Measurements from ENCODE around the gene EXOSC9.

The EXOSC9 gene

GRCh38 chr4:121819216-121819965, 18.3 kb downstream of the EXOSC9 start:
- in situ Hi-C loops (cut with MboI; ENCODE audit: low pct_unique_long_range_greater_than_20kb, low sequenced_read_pairs) = no loop called here
- DNase-seq = no peak

GRCh38 chr4:121822047-121822446, 20.9 kb downstream of the EXOSC9 start:
- DNase-seq = no peak
- in situ Hi-C loops (cut with MboI; ENCODE audit: low pct_unique_long_range_greater_than_20kb, low sequenced_read_pairs) = no loop called here

- peak; percentile 67 for DNase-seq
- in situ Hi-C loops (cut with MboI; ENCODE audit: low pct_unique_long_range_greater_than_20kb, low sequenced_read_pairs) = no loop called here
Observed at GRCh38 chr4:121822796-121823504, 21.8 kb downstream of the EXOSC9 start.

- in situ Hi-C loops (cut with MboI; ENCODE audit: low pct_unique_long_range_greater_than_20kb, low sequenced_read_pairs) = no loop called here
- DNase-seq = peak; percentile 97
Observed at GRCh38 chr4:121823505-121824170, 22.5 kb downstream of the EXOSC9 start, which contains the start of gene CCNA2. Gene CCNA2 (minus strand): TSS chr4:121823883. CDS start chr4:121823628, 255 bp downstream.

GRCh38 chr4:121824171-121824527, 23.0 kb downstream of the EXOSC9 start:
- DNase-seq = no peak
- in situ Hi-C loops (cut with MboI; ENCODE audit: low pct_unique_long_range_greater_than_20kb, low sequenced_read_pairs) = no loop called here

- in situ Hi-C loops (cut with MboI; ENCODE audit: low pct_unique_long_range_greater_than_20kb, low sequenced_read_pairs) = no loop called here
- DNase-seq = no peak
Observed at GRCh38 chr4:121824950-121825349, 23.8 kb downstream of the EXOSC9 start.

- no peak for DNase-seq
- in situ Hi-C loops (cut with MboI; ENCODE audit: low pct_unique_long_range_greater_than_20kb, low sequenced_read_pairs) = no loop called here
Observed at GRCh38 chr4:121827853-121828252, 26.7 kb downstream of the EXOSC9 start.

- DNase-seq = no peak
- in situ Hi-C loops (cut with MboI; ENCODE audit: low pct_unique_long_range_greater_than_20kb, low sequenced_read_pairs) = no loop called here
Observed at GRCh38 chr4:121829511-121829910, 28.4 kb downstream of the EXOSC9 start.

GRCh38 chr4:121838136-121838535, 37.0 kb downstream of the EXOSC9 start:
- in situ Hi-C loops (cut with MboI; ENCODE audit: low pct_unique_long_range_greater_than_20kb, low sequenced_read_pairs) = no loop called here
- DNase-seq = no peak

- in situ Hi-C loops (cut with MboI; ENCODE audit: low pct_unique_long_range_greater_than_20kb, low sequenced_read_pairs) = no loop called here
- no peak for DNase-seq
Observed at GRCh38 chr4:121842862-121843261, 41.7 kb downstream of the EXOSC9 start.

GRCh38 chr4:121846662-121847061, 45.5 kb downstream of the EXOSC9 start:
- no peak for DNase-seq
- in situ Hi-C loops (cut with MboI; ENCODE audit: low pct_unique_long_range_greater_than_20kb, low sequenced_read_pairs) = no loop called here

GRCh38 chr4:121851354-121851753, 50.2 kb downstream of the EXOSC9 start:
- no peak for DNase-seq
- in situ Hi-C loops (cut with MboI; ENCODE audit: low pct_unique_long_range_greater_than_20kb, low sequenced_read_pairs) = no loop called here

- DNase-seq = no peak
- in situ Hi-C loops (cut with MboI; ENCODE audit: low pct_unique_long_range_greater_than_20kb, low sequenced_read_pairs) = no loop called here
Observed at GRCh38 chr4:121860121-121860520, 59.0 kb downstream of the EXOSC9 start.

- no peak for DNase-seq
- in situ Hi-C loops (cut with MboI; ENCODE audit: low pct_unique_long_range_greater_than_20kb, low sequenced_read_pairs) = no loop called here
Observed at GRCh38 chr4:121861426-121861825, 60.3 kb downstream of the EXOSC9 start.

- no peak for DNase-seq
- in situ Hi-C loops (cut with MboI; ENCODE audit: low pct_unique_long_range_greater_than_20kb, low sequenced_read_pairs) = no loop called here
Observed at GRCh38 chr4:121863799-121864198, 62.7 kb downstream of the EXOSC9 start.
